GM19023 (cell line): ENCODE measurements around the gene SUPV3L1.

Experiments
- ATAC-seq: cut with Tn5 transposase; IDR thresholded peaks from one replicate; pipeline ENCODE4 v1.9.1; 2021; ENCODE audit warnings: mild to moderate bottlenecking, moderate library complexity; ENCODE audit not compliant: unreplicated experiment

SUPV3L1 gene

GRCh38 chr10:69201045-69201444 lies 21.0 kb downstream of the SUPV3L1 start:
- no peak for ATAC-seq

- no peak for ATAC-seq
Observed at GRCh38 chr10:69202332-69202731, 22.3 kb downstream of the SUPV3L1 start.

GRCh38 chr10:69208761-69209160 lies 28.7 kb downstream of the SUPV3L1 start:
- ATAC-seq = no peak

GRCh38 chr10:69209787-69210484 lies 29.9 kb downstream of the SUPV3L1 start:
- ATAC-seq = no peak

- no peak for ATAC-seq
Observed at GRCh38 chr10:69211104-69211503, 31.1 kb downstream of the SUPV3L1 start.

GRCh38 chr10:69211524-69211923 lies 31.5 kb downstream of the SUPV3L1 start:
- no peak for ATAC-seq

GRCh38 chr10:69213591-69214311 lies 33.7 kb downstream of the SUPV3L1 start:
- ATAC-seq = no peak

GRCh38 chr10:69214666-69215131 lies 34.7 kb downstream of the SUPV3L1 start:
- no peak for ATAC-seq

GRCh38 chr10:69215405-69216171 lies 35.6 kb downstream of the SUPV3L1 start:
- no peak for ATAC-seq

GRCh38 chr10:69216577-69217118 lies 36.6 kb downstream of the SUPV3L1 start:
- ATAC-seq = no peak

- ATAC-seq = no peak
Observed at GRCh38 chr10:69217119-69217754, 37.2 kb downstream of the SUPV3L1 start.

GRCh38 chr10:69218831-69219230 lies 38.8 kb downstream of the SUPV3L1 start:
- ATAC-seq = no peak

- ATAC-seq = no peak
Observed at GRCh38 chr10:69220041-69220451, 40.0 kb downstream of the SUPV3L1 start, which contains the start of gene HKDC1. Gene HKDC1 (plus strand): TSS chr10:69220332. CDS start chr10:69220436, 104 bp downstream.

GRCh38 chr10:69220507-69220906 lies 40.5 kb downstream of the SUPV3L1 start:
- no peak for ATAC-seq

GRCh38 chr10:69222157-69223027 lies 42.4 kb downstream of the SUPV3L1 start:
- peak; percentile 95 for ATAC-seq

- ATAC-seq = peak; percentile 7
Observed at GRCh38 chr10:69223028-69223342, 43.0 kb downstream of the SUPV3L1 start.

- no peak for ATAC-seq
Observed at GRCh38 chr10:69224862-69225657, 45.0 kb downstream of the SUPV3L1 start.

- ATAC-seq = no peak
Observed at GRCh38 chr10:69225681-69226080, 45.6 kb downstream of the SUPV3L1 start.

GRCh38 chr10:69226919-69227450 lies 47.0 kb downstream of the SUPV3L1 start:
- ATAC-seq = no peak
